Caki2 (cell line): ENCODE data around the gene ST3GAL6. TPM values are rescaled to one million over a fixed set of nuclear protein-coding genes. Genes with fewer than 3 reads are reported as not detected.

Experiments
- DNase-seq: peaks from one replicate; pipeline ENCODE4 v3.0.0-alpha.2; 2015; ENCODE audit warnings: low read depth
- in situ Hi-C: cut with HindIII; loops from 2 replicates; pipeline ENCODE4 v1.10.0; 2016; ENCODE audit warnings: low sequenced_read_pairs, low pct_unique_long_range_greater_than_20kb, mixed read lengths
- total RNA-seq: library from RNA; depleted of rRNA; stranded (reverse); fragments of >200 nt; shearing (Covaris generic); gene quantifications from 2 replicates; pipeline ENCODE4 v1.2.3, GENCODE V29; 2014; ENCODE audit warnings: low replicate concordance; rRNA removed

ST3GAL6 gene, protein sequence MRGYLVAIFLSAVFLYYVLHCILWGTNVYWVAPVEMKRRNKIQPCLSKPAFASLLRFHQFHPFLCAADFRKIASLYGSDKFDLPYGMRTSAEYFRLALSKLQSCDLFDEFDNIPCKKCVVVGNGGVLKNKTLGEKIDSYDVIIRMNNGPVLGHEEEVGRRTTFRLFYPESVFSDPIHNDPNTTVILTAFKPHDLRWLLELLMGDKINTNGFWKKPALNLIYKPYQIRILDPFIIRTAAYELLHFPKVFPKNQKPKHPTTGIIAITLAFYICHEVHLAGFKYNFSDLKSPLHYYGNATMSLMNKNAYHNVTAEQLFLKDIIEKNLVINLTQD
- total RNA-seq, result 0.78 and 6.5 TPM in 2 replicates

DNA sequence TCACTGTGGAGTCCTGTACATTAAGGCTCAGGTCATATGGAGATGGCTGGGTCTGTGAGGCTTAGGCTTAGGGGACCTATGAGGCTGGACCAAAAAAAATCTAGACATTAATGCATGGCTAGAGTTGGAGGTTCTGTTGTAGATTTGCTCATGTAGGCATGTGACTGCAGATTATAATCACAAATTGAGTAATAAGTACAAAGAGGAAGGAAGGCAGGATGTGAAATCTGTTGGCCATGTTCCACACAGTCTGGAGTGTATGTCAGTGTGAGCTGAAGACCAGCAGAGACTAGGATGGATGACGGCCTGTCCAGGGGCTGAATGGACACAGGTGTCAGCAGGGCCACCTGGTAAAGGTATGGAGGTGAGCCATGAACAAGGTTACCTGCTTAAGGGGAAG lies at the start of gene ST3GAL6:
Gene ST3GAL6, plus strand, starts transcription at position 265 of the 400 bp plus-strand sequence. CDS start 5,101 bp downstream, outside the sequence.
- no peak for DNase-seq
- in situ Hi-C loops, result no loop called here

DNA sequence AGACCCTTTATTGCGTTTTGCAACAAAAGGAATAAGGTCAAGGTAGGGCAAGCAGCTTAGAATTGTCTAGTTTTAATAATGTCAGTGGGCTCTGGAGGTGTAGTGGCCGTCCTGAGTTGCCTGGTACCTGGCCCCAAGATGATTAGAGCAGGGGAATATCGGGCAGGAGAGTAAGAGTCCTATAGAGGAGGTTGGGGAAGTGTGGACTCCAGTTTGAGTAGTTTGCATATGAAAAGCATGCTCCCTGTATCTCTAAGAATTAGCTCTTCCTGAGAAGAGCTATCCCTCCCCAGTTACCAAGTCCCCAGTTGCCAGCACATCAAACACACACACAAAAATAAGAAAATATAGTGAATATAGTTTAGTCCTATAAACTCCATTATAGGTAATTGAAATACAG lies 49.2 kb upstream of the ST3GAL6 start:
- in situ Hi-C loops, result no loop called here
- no peak for DNase-seq

DNA sequence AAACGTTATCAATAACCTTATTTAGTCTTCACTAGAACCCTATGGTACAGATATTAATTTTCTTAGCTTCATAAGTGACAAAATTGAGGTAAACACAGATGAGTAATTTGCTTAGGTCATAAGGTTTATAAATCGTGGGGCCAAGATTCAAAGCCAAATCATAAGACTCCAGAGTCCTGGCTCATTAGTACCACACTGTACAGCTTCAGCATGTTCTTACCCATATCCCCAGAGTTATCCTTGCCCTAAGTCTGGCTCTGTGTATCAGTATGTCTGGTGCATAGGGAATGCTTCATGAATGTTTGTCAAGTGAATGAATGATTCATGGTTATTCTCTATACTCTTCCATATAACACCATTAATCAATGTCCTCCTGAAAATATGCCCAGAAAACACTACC lies 45.6 kb upstream of the ST3GAL6 start:
- in situ Hi-C loops, result no loop called here
- DNase-seq, result no peak

DNA sequence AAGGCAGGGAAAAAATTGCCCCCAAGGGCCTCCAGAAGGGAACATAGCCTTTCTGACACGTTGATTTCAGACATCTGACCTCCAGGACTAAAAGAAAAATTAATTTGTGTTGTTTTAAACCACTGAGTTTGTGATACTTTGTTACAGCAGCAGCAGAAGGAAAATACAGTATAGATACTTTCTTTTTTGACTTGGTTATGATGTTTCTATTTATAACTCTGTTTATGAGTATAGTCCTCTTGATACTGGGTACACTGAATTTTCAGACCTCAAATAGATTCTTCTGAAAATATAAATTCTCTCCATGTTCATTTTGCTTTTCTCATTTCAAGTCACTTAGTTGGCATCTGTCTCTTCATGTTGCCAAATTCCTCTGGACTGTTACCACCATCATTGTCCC lies 44.4 kb upstream of the ST3GAL6 start:
- in situ Hi-C loops, result no loop called here
- no peak for DNase-seq

DNA sequence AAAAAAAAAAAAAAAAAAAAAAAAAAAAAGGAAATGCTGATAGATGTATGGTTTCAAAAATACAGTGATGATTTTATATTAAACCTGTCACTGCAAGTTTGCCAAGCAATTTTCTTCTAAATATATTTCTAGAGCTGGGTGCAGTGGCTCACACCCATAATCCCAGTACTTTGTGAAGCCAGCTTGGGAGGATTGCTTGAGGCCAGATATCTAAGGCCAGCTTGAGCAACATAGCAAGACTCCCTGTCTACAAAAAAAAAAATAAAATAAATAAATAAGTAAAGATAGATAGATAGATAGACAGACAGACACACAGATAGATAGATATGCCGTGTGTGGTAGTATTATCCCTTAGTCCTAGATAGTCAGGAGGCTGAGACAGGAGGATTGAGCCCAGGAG lies 41.4 kb upstream of the ST3GAL6 start:
- in situ Hi-C loops, result no loop called here
- DNase-seq, result no peak

DNA sequence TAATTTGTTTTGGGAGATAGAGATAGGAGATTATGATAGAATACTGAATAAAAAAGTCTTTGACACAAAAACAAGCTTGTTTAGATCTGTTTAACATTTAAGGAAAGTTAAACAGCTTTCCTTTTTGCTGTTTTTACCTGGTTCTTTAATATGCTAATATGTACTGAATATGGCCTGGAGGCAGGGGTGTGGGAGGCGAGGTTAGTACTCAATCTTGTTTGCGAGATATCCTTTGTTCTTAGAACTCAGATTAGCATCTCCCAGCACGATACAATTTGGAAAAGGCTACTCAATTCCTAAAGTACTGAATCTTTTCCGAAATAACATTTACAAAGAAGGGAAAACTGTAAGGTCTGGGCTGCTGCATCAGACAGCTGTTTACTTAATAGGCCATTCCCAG lies 40.8 kb upstream of the ST3GAL6 start:
- in situ Hi-C loops, result no loop called here
- no peak for DNase-seq

DNA sequence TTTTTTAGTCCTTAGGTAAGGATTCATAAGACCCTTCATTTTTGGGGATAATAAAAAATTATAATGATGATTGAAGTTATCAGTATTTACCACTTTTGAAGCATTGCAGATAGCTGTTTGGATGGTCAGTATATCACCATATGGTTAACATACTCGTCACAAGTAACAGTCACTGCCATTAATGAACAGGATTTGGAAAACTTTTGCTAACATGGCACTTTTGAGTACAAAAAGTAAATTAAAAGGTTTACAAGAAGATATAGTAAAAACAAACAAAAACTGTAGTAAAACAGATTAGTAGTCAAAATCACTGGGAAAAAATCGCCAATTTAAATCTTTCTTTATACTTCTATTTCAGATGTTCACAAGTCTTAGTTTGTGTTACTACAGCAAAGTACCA lies 37.8 kb upstream of the ST3GAL6 start:
- no peak for DNase-seq
- in situ Hi-C loops, result no loop called here

DNA sequence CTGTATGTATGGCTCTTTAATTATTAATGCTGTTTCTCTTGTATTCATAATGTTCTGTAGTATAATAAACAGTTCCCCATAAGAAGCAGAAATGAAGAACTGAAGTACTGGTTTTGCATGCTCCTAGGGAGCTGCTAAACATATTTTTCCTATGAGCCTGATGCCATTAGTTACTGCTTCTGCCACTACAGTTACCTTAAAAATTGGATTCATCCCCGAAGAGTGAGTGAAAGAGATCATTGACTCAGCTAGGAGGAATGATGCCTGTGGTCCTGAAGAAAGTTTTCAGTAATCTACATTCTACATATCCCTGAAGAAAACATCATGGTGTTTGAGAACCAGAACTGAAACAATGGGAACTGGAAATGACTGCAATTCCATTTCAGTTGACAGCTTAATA lies 37.1 kb upstream of the ST3GAL6 start:
- no peak for DNase-seq
- in situ Hi-C loops, result no loop called here

DNA sequence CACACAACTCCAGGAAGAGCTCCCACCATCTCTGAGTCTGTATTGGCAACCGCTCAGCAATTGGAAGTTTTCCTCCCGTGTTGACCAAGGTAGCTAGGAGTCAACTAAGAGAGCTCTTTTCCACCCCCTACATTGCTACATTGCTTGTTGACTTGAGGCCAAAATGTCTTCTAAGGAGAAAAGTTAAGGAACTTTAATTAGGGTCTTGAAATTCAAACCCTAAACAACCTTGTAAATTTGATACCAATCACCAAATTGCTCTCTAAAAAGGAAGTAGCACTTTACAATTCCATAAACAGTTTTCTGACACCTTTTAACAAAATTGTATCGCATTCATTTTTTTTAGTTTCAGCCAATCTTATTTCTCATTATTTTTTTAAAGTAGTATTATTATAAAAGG lies 35.5 kb upstream of the ST3GAL6 start:
- in situ Hi-C loops, result no loop called here
- DNase-seq, result no peak

DNA sequence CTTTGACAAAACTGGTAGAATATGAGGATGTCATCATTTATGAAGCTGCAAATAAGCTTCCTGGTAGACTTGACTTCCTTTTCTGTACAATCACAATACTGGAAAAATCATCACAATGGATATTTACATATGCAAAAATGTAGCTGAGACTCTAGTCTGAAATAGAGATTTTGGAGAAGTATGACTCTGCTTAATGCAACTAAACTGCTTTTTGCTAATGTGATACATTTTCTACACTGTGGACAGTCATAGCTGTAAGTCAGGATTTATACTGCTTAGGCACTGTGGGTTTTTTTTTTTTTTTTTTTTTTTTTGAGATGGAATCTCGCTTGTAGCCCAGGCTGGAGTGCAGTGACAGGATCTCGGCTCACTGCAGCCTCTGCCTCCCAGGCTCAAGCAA lies 34.5 kb upstream of the ST3GAL6 start:
- in situ Hi-C loops, result no loop called here
- DNase-seq, result no peak

DNA sequence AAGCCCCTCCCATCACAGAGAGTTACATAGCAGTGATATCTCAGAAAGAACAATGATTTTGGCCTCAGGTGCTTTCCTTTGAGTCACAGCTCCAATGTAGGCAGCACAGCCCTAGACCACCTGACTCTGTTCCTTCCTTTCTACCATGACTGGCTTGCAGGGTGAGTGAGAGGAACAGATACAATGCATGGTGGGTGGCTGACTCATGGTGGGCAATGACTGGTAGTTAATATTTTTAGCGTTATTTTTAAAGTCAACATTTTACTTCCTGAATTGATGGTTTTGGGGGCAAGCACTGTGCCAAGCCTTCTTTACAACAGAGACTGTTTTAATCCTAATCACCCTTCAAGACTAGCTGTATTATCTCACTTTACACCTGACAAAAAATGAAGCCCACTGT lies 32.8 kb upstream of the ST3GAL6 start:
- in situ Hi-C loops, result no loop called here
- peak; percentile 16 for DNase-seq

DNA sequence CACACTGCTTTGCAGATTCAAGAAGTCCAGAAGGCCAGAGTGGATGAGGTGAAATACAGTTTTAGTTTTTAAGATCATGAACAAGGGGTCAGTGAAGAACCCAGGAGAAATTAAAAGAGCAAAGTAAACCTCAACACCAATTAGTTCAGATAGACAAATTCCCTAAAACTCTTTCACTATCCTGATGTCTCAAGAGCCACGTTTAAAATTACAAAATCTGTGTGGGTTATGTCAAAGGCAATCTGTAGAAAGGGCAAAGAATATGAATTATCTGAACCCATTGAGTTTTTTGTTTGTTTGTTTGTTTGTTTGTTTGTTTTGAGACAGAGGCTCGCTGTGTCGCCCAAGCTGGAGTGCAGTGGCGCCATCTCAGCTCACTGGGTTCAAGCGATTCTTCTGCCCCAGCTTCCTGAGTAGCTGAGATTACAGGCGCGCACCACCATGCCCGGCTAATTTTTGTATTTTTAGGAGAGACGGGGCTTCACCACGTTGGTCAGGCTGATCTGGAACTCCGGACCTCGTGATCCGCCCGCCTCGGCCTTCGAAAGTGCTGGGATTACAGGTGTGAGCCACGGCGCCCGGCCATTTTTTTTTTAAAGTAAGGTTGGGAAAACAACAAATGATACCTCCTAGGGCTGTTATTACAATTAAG lies 32.1 kb upstream of the ST3GAL6 start:
- in situ Hi-C loops, result no loop called here
- no peak for DNase-seq

DNA sequence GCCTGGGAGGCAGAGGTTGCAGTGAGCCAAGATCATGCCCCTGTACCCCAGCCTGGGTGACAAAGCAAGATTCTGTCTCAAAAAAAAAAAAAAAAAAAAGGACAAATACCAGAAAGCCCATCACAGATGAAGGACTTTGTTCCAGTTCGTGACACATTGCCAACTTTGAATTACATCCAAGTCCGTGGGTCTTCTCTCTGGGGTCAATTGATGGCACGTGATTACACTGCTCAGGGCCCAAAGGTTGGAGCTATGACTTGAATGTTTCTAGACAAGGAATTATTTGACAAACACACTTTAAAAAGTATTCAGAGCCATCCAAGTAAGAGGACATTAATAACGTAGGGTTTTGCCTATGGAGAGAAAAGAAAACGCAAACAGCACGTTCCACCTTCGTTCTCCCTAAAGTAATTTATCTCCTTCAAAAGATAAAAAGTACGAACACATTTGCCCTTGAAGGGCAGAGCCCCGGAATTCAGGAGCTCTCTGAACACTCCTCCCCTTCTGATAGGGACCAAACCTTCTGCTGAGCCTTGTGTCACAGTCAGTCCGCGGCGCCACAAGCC lies 31.3 kb upstream of the ST3GAL6 start:
- in situ Hi-C loops, result no loop called here
- DNase-seq, result no peak

DNA sequence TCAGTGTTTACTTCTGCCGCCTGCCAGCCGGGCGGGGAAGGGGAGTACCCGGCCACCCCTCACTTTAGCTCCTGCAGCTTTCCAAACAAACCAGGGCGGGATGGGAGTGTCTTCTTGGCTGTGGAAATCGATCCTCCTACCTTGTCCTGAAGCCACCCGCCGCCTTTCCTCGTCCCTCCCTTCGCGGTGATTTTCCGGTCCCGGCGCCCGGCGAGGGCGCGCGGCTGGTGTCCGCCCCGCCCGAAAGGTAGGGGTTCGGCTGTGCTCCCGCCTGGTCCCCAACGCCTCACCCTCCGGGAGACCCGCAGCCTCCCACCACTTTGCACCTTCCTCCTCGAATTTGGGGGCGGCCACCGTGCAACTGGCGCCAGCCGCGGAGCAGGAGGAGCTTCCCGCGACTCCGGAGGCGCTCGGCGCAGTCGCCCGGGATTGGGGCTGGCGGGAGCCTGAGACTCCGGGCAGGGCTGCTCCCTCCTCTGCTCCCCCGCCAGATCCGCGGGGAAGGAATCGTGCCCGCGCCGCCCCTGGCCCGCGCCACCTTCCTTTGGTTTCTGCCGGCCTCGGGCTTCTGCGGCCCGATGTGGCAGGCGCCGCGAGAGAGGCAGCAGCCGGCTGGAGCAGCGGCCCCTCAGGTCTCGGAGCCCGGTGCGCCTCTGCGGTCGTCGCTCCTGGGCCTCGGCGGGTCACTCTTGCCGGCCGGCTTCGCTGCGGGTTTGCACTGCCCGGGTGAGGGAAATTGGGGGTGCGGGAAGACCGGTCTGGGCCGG lies 30.7 kb upstream of the ST3GAL6 start:
- DNase-seq, result peak; percentile 59
- in situ Hi-C loops, result no loop called here

DNA sequence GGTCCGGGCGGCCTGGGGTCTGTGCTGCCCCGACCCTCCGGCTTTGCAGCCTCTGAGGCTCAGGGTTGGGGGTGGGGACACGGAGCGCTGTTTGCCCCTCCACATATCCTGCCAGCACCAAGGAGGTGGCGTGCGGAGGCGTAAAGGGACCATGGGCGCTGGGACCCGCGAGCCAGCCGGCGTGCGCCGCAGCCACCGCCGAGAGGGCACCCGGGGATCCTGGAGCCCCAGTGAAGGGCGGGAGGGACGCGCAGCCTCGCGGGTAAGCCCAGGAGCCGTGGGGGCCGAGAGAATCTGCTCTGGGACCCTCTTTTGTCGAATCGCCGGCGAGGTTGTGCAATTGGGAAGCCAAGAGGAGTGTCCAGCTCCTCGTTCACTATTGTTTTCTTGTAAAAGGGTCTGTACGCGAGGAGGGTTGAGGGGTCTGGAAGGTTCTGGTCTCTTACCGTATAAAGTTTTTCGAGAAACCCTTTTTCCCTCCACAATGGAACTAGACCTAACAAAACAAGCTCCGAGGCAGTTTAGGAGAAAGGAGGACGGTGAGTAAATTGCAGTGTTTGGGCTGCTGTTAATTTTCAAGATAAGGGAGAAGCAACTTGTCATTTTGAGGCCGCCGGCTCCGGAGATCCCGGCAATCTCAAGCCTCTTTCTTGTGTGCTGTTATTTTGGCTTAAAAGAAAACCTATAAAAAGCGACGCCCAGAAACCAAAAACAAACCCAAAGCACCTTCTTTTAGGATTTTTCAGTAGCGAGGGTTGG lies 29.9 kb upstream of the ST3GAL6 start:
- peak; percentile 40 for DNase-seq
- in situ Hi-C loops, result no loop called here

DNA sequence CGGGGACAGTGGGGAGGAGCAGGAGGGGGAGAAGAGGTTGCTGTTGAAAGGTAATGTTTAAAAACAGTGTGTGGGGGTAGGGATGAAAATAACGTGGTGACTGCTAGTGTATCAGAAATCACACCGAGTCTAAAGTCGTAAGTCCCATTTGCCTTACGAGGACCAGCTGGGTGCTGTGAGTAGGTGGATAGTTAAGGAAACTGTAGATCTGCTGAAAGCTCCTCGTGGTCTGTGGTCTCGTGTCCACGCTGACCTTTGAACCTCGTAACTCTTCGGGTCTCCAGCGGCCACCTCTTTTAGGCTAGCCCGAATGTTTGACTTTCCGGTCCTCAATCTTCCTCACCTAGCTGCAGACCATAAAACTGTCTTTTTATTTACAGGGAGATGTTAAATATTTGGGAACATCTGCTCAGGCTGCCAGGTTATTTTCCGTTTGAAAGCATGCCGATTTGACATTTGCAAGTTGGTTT lies 29.3 kb upstream of the ST3GAL6 start:
- in situ Hi-C loops, result no loop called here
- no peak for DNase-seq

DNA sequence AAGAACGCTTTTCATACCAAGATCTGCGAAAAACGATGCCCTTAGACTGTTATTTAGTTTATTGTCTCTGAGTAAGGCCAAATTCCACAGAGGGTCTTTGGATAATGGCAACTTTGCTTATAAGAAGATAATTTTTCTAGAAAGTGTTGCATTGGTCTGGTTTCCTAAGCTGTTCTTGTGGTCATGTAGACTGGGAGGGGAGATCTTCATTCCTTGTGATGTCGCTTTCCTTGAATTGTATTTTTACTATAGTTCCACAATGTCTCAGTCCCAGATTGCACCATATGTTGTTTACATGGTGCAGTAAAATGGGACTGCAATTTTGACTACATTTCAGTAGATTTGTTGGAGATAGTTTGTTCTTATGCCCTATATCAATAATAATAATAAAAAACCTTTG lies 28.8 kb upstream of the ST3GAL6 start:
- DNase-seq, result no peak
- in situ Hi-C loops, result no loop called here

DNA sequence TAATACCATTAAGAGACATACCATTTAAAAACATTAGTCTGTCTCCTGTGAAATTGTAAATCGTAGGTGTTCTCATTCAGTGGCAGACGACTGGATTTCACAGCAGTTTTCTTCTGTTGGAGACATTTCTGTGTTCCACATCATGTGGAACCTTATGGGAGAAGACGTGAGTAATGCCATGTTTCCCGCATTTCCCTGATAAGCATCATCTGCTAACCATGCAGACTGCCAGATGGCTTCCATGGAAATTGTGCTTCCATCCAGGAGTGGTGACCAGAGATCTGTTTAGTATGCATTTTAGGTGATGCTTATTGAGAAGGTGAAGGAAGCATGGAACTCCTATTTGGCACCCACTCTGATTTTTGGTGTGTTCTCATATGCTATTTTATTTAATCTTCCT lies 28.4 kb upstream of the ST3GAL6 start:
- in situ Hi-C loops, result no loop called here
- no peak for DNase-seq
